OCI-LY7 (cell line): Measurements from ENCODE around the gene HRH3. TPM values are rescaled to one million over a fixed set of nuclear protein-coding genes. Genes with fewer than 3 reads are reported as not detected.

Source experiments
- BruUV-seq: library from RNA; stranded (reverse); fragments of 400-500 nt; replicated peaks from 2 replicates; lab custom pipeline; 2021; lab: Mats Ljungman, UMichigan
- CTCF ChIA-PET: fragments of 300-600 bp; sonication (Branson Sonifier 250); formaldehyde crosslinking; loops from one replicate; lab custom pipeline; 2022; ENCODE audit warnings: antibody characterized with exemption; ENCODE audit not compliant: unreplicated experiment; lab: Charles Lee
- POLR2A ChIA-PET: fragments of 300-600 bp; sonication (Branson Sonifier 250); formaldehyde crosslinking; loops from one replicate; lab custom pipeline; 2022; ENCODE audit warnings: antibody characterized with exemption; lab: Charles Lee
- DNase-seq: peaks from one replicate; pipeline ENCODE4 v3.0.0-alpha.2; 2015; ENCODE audit warnings: low spot score
- H2AFZ ChIP-seq: fragments of 200-600 bp; sonication (generic), shearing (Covaris generic); 2 replicates; pipeline ENCODE4 v1.6.1; 2014; ENCODE audit warnings: mild to moderate bottlenecking, antibody characterized with exemption, low read length, moderate library complexity
- H3K27ac ChIP-seq: fragments of 200-600 bp; sonication (generic); 2 replicates; pipeline ENCODE4 v1.5.1; 2014; ENCODE audit warnings: mixed run types, low read depth, mild to moderate bottlenecking, moderate library complexity, low read length, inconsistent platforms; ENCODE audit not compliant: poor library complexity, severe bottlenecking
- H3K36me3 ChIP-seq: fragments of 200-600 bp; sonication (generic); 2 replicates; pipeline ENCODE4 v1.6.1; 2014; ENCODE audit warnings: mild to moderate bottlenecking, antibody characterized with exemption, low read length, moderate library complexity, mixed read lengths; ENCODE audit not compliant: insufficient read depth
- H3K4me1 ChIP-seq: fragments of 200-600 bp; sonication (generic); 2 replicates; pipeline ENCODE4 v1.5.1; 2014; ENCODE audit warnings: mild to moderate bottlenecking, low read length; ENCODE audit not compliant: insufficient read depth, poor library complexity, severe bottlenecking
- H3K4me2 ChIP-seq: fragments of 200-600 bp; sonication (generic); 2 replicates; pipeline ENCODE4 v1.6.1; 2014; ENCODE audit warnings: mild to moderate bottlenecking, low read length
- H3K4me3 ChIP-seq: fragments of 200-600 bp; sonication (generic); 2 replicates; pipeline ENCODE4 v1.5.1; 2014; ENCODE audit warnings: mild to moderate bottlenecking, low read depth, low read length; ENCODE audit not compliant: poor library complexity, severe bottlenecking
- H3K79me2 ChIP-seq: fragments of 200-600 bp; sonication (generic); 2 replicates; pipeline ENCODE4 v1.6.1; 2016; ENCODE audit warnings: low read depth, mild to moderate bottlenecking, low read length, moderate library complexity, mixed read lengths; ENCODE audit not compliant: insufficient read depth
- H3K9me2 ChIP-seq: fragments of 200-600 bp; sonication (generic); 2 replicates; pipeline ENCODE4 v1.6.1; 2016; ENCODE audit warnings: mild to moderate bottlenecking, low read length, mixed read lengths; ENCODE audit not compliant: insufficient read depth
- H3K9me3 ChIP-seq: fragments of 200-600 bp; sonication (generic); 2 replicates; pipeline ENCODE4 v1.6.1; 2014; ENCODE audit warnings: mild to moderate bottlenecking, mixed run types, low read length, mixed read lengths
- H4K20me1 ChIP-seq: fragments of 200-600 bp; sonication (generic); 2 replicates; pipeline ENCODE4 v1.6.1; 2014; ENCODE audit warnings: mild to moderate bottlenecking, antibody characterized with exemption, low read length, moderate library complexity, mixed read lengths; ENCODE audit not compliant: insufficient read depth
- EZH2phosphoT487 ChIP-seq: fragments of 200-600 bp; sonication (generic); IDR thresholded peaks from 2 replicates; pipeline ENCODE4 v1.6.1; 2018; ENCODE audit warnings: low read depth, borderline replicate concordance, mild to moderate bottlenecking, mixed run types, antibody characterized with exemption, low read length, moderate library complexity, mixed read lengths
- intact Hi-C: fragments of 100-400 bp; cut with micrococcal nuclease; formaldehyde crosslinking; loops from one replicate; pipeline ENCODE4 v1.10.0; 2022; ENCODE audit not compliant: unreplicated experiment
- total RNA-seq, 2 experiments: library from RNA; depleted of rRNA in 1 of 2; stranded (reverse); fragments of >200 nt in 1 of 2; shearing (Covaris generic) in 1 of 2; gene quantifications; 2 replicates each; pipeline ENCODE4 v1.2.3, GENCODE V29; 2014 to 2022
- TF ChIP-seq, protein P1 (sequence below): fragments of 200-600 bp; sonication (generic); conservative IDR thresholded peaks from 2 replicates; pipeline ENCODE4 v1.5.1; 2014; ENCODE audit warnings: mild to moderate bottlenecking, antibody characterized with exemption, low read length, moderate library complexity, mixed read lengths

HRH3 gene
- total RNA-seq, 2 experiments from 2014 or later: not detected

DNA sequence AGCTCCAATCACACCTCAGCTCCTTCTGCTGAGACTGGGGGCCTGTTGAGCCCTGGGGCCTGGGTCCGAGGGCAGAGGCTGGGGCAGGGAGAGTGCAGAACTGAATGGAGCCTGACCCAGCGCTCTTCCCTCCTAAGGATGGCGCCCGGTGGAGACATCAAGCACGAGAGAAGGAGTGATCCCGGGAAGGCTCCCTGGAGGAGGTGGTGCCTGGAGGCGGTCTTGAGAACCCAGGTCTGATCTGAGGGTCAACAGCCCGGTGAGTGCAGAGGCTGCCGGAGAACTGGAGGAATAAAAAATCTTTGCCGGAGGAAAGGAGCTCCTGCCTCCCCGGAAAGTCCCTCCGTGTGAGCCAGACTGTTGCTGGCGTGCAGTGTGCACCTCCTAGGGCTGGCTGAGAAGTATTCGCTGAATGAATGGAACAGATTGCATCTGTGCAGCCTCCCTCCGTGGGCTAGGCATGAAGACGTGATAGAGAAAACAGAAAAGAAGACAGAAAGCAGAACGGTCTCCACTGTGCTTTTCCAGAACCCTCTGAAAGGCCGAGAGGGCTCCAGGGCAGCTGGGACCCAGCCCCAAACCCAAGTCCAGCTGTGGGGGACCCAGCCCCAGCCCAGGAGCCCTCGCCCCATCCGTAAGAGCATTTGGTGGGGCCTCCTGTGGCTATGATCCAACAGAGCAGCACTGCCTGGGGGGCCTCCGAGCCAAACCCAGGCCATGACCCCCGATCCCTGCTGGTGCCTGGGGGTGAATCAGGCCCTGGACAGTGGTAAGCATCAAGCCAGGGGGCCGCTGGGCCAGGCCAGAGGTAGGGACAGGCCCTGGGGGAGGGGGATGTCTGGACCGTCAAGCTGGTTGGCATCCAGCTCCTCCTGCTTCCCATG, 6.9 kb upstream of the HRH3 start:
- no peak for TF ChIP-seq EZH2phosphoT487
- intact Hi-C loops: no loop called here
- H4K20me1 ChIP-seq: no peaks in the 10 kb centered on the region
- ChIA-PET POLR2A (no interaction called here), CTCF (no interaction called here)
- no peaks in the 10 kb centered on the region for H3K9me2 ChIP-seq
- no peak overlapping the region for H3K27ac ChIP-seq
- H3K4me3 ChIP-seq: no peak overlapping the region
- H2AFZ ChIP-seq: no peak overlapping the region
- BruUV-seq: no TSS peak
- H3K4me1 ChIP-seq: no peaks in the 10 kb centered on the region
- H3K9me3 ChIP-seq: no peaks in the 10 kb centered on the region
- no peak overlapping the region for H3K4me2 ChIP-seq
- DNase-seq: no peak
- H3K36me3 ChIP-seq: no peaks in the 10 kb centered on the region
- H3K79me2 ChIP-seq: no peaks in the 10 kb centered on the region

GRCh38 chr20:62225820-62226635, 6.0 kb upstream of the HRH3 start:
- H3K36me3 ChIP-seq: no peaks in the 10 kb centered on the region
- no peak overlapping the region for H3K4me2 ChIP-seq
- TF ChIP-seq, protein P1, sequence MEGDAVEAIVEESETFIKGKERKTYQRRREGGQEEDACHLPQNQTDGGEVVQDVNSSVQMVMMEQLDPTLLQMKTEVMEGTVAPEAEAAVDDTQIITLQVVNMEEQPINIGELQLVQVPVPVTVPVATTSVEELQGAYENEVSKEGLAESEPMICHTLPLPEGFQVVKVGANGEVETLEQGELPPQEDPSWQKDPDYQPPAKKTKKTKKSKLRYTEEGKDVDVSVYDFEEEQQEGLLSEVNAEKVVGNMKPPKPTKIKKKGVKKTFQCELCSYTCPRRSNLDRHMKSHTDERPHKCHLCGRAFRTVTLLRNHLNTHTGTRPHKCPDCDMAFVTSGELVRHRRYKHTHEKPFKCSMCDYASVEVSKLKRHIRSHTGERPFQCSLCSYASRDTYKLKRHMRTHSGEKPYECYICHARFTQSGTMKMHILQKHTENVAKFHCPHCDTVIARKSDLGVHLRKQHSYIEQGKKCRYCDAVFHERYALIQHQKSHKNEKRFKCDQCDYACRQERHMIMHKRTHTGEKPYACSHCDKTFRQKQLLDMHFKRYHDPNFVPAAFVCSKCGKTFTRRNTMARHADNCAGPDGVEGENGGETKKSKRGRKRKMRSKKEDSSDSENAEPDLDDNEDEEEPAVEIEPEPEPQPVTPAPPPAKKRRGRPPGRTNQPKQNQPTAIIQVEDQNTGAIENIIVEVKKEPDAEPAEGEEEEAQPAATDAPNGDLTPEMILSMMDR: no peak
- TF ChIP-seq EZH2phosphoT487: no peak
- intact Hi-C loops: no loop called here
- no peaks in the 10 kb centered on the region for H3K9me2 ChIP-seq
- no TSS peak for BruUV-seq
- ChIA-PET POLR2A (no interaction called here), CTCF (no interaction called here)
- no peaks in the 10 kb centered on the region for H3K4me1 ChIP-seq
- no peak overlapping the region for H2AFZ ChIP-seq
- H4K20me1 ChIP-seq: no peaks in the 10 kb centered on the region
- H3K4me3 ChIP-seq: no peak overlapping the region
- H3K9me3 ChIP-seq: no peaks in the 10 kb centered on the region
- H3K27ac ChIP-seq: no peak overlapping the region
- DNase-seq: no peak
- no peaks in the 10 kb centered on the region for H3K79me2 ChIP-seq

- H4K20me1 ChIP-seq: no peaks in the 10 kb centered on the region
- ChIA-PET CTCF (no interaction called here), POLR2A (no interaction called here)
- no peak overlapping the region for H3K4me2 ChIP-seq
- DNase-seq: no peak
- H3K27ac ChIP-seq: no peak overlapping the region
- H3K79me2 ChIP-seq: no peaks in the 10 kb centered on the region
- no peak for TF ChIP-seq EZH2phosphoT487
- TF ChIP-seq, protein P1: no peak
- no peak overlapping the region for H2AFZ ChIP-seq
- BruUV-seq: no TSS peak
- no peak overlapping the region for H3K4me3 ChIP-seq
- no peaks in the 10 kb centered on the region for H3K36me3 ChIP-seq
- intact Hi-C loops: no loop called here
- H3K4me1 ChIP-seq: no peaks in the 10 kb centered on the region
- no peaks in the 10 kb centered on the region for H3K9me3 ChIP-seq
- H3K9me2 ChIP-seq: no peaks in the 10 kb centered on the region
Measured at GRCh38 chr20:62225026-62225425, 4.9 kb upstream of the HRH3 start.
